ENCODE data around the gene TBK1.

DNA sequence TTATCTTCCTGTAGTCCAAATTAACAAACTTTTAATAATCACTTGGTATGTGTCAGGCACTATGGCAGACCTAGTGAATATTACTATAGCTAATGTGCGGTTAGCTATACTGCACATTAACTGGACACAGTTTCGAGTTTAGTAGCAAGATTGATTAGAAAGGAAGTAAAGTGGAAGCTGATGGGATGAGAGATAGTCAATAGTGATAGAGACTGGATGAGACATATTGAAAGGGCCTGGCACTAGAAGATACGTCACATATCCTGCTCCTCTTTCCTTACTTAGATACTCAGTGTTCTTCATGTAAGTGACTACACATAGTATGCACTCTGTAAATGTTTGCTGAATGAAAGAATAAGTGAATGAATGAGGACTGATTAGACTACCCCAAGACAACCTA is 5.5 kb downstream of the TBK1 start:
- TF ChIP-seq, protein P1, sequence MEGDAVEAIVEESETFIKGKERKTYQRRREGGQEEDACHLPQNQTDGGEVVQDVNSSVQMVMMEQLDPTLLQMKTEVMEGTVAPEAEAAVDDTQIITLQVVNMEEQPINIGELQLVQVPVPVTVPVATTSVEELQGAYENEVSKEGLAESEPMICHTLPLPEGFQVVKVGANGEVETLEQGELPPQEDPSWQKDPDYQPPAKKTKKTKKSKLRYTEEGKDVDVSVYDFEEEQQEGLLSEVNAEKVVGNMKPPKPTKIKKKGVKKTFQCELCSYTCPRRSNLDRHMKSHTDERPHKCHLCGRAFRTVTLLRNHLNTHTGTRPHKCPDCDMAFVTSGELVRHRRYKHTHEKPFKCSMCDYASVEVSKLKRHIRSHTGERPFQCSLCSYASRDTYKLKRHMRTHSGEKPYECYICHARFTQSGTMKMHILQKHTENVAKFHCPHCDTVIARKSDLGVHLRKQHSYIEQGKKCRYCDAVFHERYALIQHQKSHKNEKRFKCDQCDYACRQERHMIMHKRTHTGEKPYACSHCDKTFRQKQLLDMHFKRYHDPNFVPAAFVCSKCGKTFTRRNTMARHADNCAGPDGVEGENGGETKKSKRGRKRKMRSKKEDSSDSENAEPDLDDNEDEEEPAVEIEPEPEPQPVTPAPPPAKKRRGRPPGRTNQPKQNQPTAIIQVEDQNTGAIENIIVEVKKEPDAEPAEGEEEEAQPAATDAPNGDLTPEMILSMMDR (IDR thresholded peaks at IDR 0.05; ENCODE audit: borderline replicate concordance, extremely low read depth, low read length, poor library complexity, severe bottlenecking), result no peak
- TF ChIP-seq EZH2 (IDR thresholded peaks at IDR 0.05; ENCODE audit: borderline replicate concordance, low read depth, low read length, severe bottlenecking), result no peak
